GM23338 (cell line): ENCODE results near the gene FOXP1. TPM values are rescaled to one million over a fixed set of nuclear protein-coding genes. Genes with fewer than 3 reads are reported as not detected.

Experiments used
- ATAC-seq: fragments of 200-7000 bp; cut with Tn5 transposase; 3 replicates; pipeline ENCODE4 v1.9.1; 2020
- DNase-seq: peaks from one replicate; pipeline ENCODE4 v3.0.0-alpha.2; 2015; ENCODE audit warnings: low spot score
- H2AFZ ChIP-seq: fragments of 200-600 bp; sonication (generic); 2 replicates; pipeline ENCODE4 v1.8.0; 2016; ENCODE audit warnings: antibody characterized with exemption, mild to moderate bottlenecking, moderate library complexity
- H3F3A ChIP-seq: fragments of 200-600 bp; sonication (generic); replicated peaks from 2 replicates; pipeline ENCODE4 v1.8.0; 2017; ENCODE audit warnings: antibody characterized with exemption, mixed run types, low read depth
- H3K27ac ChIP-seq: fragments of 200-600 bp; sonication (generic); 2 replicates; pipeline ENCODE4 v1.6.1; 2016; ENCODE audit warnings: low read depth
- H3K27me3 ChIP-seq: fragments of 200-600 bp; sonication (generic); 2 replicates; pipeline ENCODE4 v1.8.0; 2016; ENCODE audit warnings: mild to moderate bottlenecking, mixed run types, moderate library complexity; ENCODE audit not compliant: insufficient read depth
- H3K36me3 ChIP-seq: fragments of 200-600 bp; sonication (generic); 2 replicates; pipeline ENCODE4 v1.8.0; 2016; ENCODE audit warnings: mild to moderate bottlenecking; ENCODE audit not compliant: insufficient read depth
- H3K4me1 ChIP-seq: fragments of 200-600 bp; sonication (generic); 2 replicates; pipeline ENCODE4 v1.8.0; 2016; ENCODE audit warnings: mild to moderate bottlenecking, moderate library complexity; ENCODE audit not compliant: insufficient read depth
- H3K4me2 ChIP-seq: fragments of 200-600 bp; sonication (generic); 2 replicates; pipeline ENCODE4 v1.7.1; 2017; ENCODE audit warnings: mixed run types
- H3K4me3 ChIP-seq: fragments of 200-600 bp; sonication (generic); 2 replicates; pipeline ENCODE4 v1.6.1; 2016; ENCODE audit warnings: mixed run types
- H3K79me2 ChIP-seq: fragments of 200-600 bp; sonication (generic); replicated peaks from 2 replicates; pipeline ENCODE4 v1.8.0; 2017; ENCODE audit warnings: mild to moderate bottlenecking; ENCODE audit not compliant: insufficient read depth
- H3K9me2 ChIP-seq: fragments of 200-600 bp; sonication (generic); 2 replicates; pipeline ENCODE4 v1.8.0; 2017; ENCODE audit not compliant: insufficient read depth
- H4K20me1 ChIP-seq: fragments of 200-600 bp; sonication (generic); replicated peaks from 2 replicates; pipeline ENCODE4 v1.8.0; 2017; ENCODE audit warnings: mild to moderate bottlenecking; ENCODE audit not compliant: insufficient read depth
- H3K27ac Mint-ChIP-seq: 2 replicates; pipeline ENCODE4 v1.8.0; 2020; ENCODE audit warnings: inconsistent platforms, mild to moderate bottlenecking, moderate library complexity, mixed read lengths
- H3K27me3 Mint-ChIP-seq: 3 replicates; pipeline ENCODE4 v1.8.0; 2022; ENCODE audit warnings: low read depth, mild to moderate bottlenecking, moderate library complexity, mixed read lengths, inconsistent platforms; ENCODE audit not compliant: insufficient read depth, poor library complexity
- H3K36me3 Mint-ChIP-seq: 3 replicates; pipeline ENCODE4 v1.8.0; 2021; ENCODE audit warnings: low read depth, mild to moderate bottlenecking, inconsistent platforms, moderate library complexity, mixed read lengths
- H3K4me1 Mint-ChIP-seq: 3 replicates; pipeline ENCODE4 v1.8.0; 2020; ENCODE audit warnings: mild to moderate bottlenecking, inconsistent platforms, mixed read lengths
- H3K4me3 Mint-ChIP-seq: 3 replicates; pipeline ENCODE4 v1.8.0; 2021; ENCODE audit warnings: moderate library complexity, mild to moderate bottlenecking, inconsistent platforms, mixed read lengths
- H3K9me3 Mint-ChIP-seq: 3 replicates; pipeline ENCODE4 v1.8.0; 2020; ENCODE audit warnings: moderate library complexity, mild to moderate bottlenecking, inconsistent platforms, mixed read lengths
- CREB1 ChIP-seq: fragments of 250-450 bp; sonication (Bioruptor Pico); IDR thresholded peaks from 2 replicates; pipeline ENCODE4 v1.5.0; 2020; ENCODE audit warnings: low read depth, mild to moderate bottlenecking, moderate library complexity
- EZH2 ChIP-seq: fragments of 200-600 bp; sonication (generic); IDR thresholded peaks from one replicate; pipeline ENCODE4 v1.8.0; 2017; ENCODE audit warnings: antibody characterized with exemption, mild to moderate bottlenecking, low read depth; ENCODE audit not compliant: unreplicated experiment
- EZH2phosphoT487 ChIP-seq: fragments of 200-600 bp; sonication (generic); IDR thresholded peaks from one replicate; pipeline ENCODE4 v1.8.1; 2018; ENCODE audit warnings: antibody characterized with exemption; ENCODE audit not compliant: unreplicated experiment
- JUNB ChIP-seq: IDR thresholded peaks from one replicate; pipeline ENCODE4 v1.6.1; 2016; ENCODE audit warnings: antibody characterized with exemption; ENCODE audit not compliant: unreplicated experiment
- NANOG ChIP-seq: IDR thresholded peaks from 2 replicates; pipeline ENCODE4 v1.6.1; 2016; ENCODE audit warnings: antibody characterized with exemption, borderline replicate concordance
- POLR2AphosphoS5 ChIP-seq: IDR thresholded peaks from 2 replicates; pipeline ENCODE4 v1.6.1; 2016; ENCODE audit warnings: antibody characterized with exemption, low read depth
- STAT1 ChIP-seq: IDR thresholded peaks from one replicate; pipeline ENCODE4 v1.6.1; 2016; ENCODE audit warnings: antibody characterized with exemption; ENCODE audit not compliant: unreplicated experiment
- ZNF114 ChIP-seq: fragments of 250-450 bp; sonication (Bioruptor Pico); IDR thresholded peaks from 2 replicates; pipeline ENCODE4 v1.5.0; 2020; ENCODE audit warnings: mild to moderate bottlenecking, moderate library complexity
- ZNF331 ChIP-seq: fragments of 250-450 bp; sonication (Bioruptor Pico); IDR thresholded peaks from 2 replicates; pipeline ENCODE4 v1.5.0; 2020; ENCODE audit warnings: low read depth, mild to moderate bottlenecking, moderate library complexity
- polyA plus RNA-seq: library from polyadenylated mRNA; unstranded; fragments of >200 nt; fragmentation: Nextera tagmentation; extraction: Ambion mirVana; gene quantifications from 2 replicates; pipeline ENCODE4 v1.2.1, GENCODE V29; 2016
- total RNA-seq: library from RNA; depleted of rRNA; stranded (reverse); fragments of >200 nt; shearing (Covaris generic); gene quantifications from 2 replicates; pipeline ENCODE4 v1.2.3, GENCODE V29; 2014
- TF ChIP-seq, protein P1 (sequence below): fragments of 250-450 bp; sonication (Bioruptor Pico); IDR thresholded peaks from 2 replicates; pipeline ENCODE4 v1.5.0; 2020; ENCODE audit warnings: mild to moderate bottlenecking, moderate library complexity
- TF ChIP-seq, protein P2 (sequence below), 2 experiments: fragments of 200-600 bp in 1 of 2; sonication (generic) in 1 of 2; conservative IDR thresholded peaks; 2 replicates each; pipeline versions ENCODE4 v1.5.1 to v1.6.1; 2016 to 2017; ENCODE audit warnings: antibody characterized with exemption in 2 of 2, low read depth in 2 of 2, mild to moderate bottlenecking in 2 of 2, moderate library complexity in 1 of 2
- TF ChIP-seq, protein P3 (sequence below): IDR thresholded peaks from 2 replicates; pipeline ENCODE4 v1.6.1; 2016; ENCODE audit warnings: antibody characterized with exemption
- TF ChIP-seq, protein P4 (sequence below): IDR thresholded peaks from one replicate; pipeline ENCODE4 v1.6.1; 2018; ENCODE audit warnings: antibody characterized with exemption; ENCODE audit not compliant: unreplicated experiment

The FOXP1 gene
- total and polyA plus RNA-seq, 2 experiments from 2014 or later = 32.9 to 35.5 TPM

DNA sequence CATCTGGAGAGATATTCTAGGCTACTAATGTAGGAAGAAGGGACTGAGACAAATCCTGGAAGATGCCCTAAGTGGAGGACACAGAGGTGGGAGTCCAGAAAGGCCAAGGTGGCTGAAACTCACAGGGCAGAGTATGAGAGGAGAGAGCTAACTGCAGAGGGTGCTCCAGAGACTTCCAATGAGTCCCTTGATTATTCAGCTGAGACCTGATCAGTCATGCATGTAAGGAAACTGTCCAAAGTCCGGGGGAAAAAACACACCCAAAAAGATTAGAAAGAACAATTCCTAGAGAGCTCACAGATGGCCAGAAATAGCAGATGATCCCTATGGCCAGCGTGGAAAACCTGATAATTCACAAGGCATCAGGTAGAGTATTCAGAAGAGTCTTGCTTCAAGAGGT lies 18.7 kb upstream of the FOXP1 start:
- Histone ChIP-seq H3F3A (no peaks in the 10 kb centered on the region), H3K36me3 (no peaks in the 10 kb centered on the region), H3K4me2 (no peak overlapping the region), H4K20me1 (no peaks in the 10 kb centered on the region), H3K4me1 (no peaks in the 10 kb centered on the region), H3K4me3 (no peak overlapping the region), H3K9me2 (no peaks in the 10 kb centered on the region; the same call in 1 of the 2 replicates), H3K27ac (no peak overlapping the region), H3K79me2 (no peaks in the 10 kb centered on the region), H3K27me3 (no peaks in the 10 kb centered on the region), H2AFZ (no peak overlapping the region)
- no peak for TF ChIP-seq POLR2AphosphoS5
- TF ChIP-seq, protein P1, sequence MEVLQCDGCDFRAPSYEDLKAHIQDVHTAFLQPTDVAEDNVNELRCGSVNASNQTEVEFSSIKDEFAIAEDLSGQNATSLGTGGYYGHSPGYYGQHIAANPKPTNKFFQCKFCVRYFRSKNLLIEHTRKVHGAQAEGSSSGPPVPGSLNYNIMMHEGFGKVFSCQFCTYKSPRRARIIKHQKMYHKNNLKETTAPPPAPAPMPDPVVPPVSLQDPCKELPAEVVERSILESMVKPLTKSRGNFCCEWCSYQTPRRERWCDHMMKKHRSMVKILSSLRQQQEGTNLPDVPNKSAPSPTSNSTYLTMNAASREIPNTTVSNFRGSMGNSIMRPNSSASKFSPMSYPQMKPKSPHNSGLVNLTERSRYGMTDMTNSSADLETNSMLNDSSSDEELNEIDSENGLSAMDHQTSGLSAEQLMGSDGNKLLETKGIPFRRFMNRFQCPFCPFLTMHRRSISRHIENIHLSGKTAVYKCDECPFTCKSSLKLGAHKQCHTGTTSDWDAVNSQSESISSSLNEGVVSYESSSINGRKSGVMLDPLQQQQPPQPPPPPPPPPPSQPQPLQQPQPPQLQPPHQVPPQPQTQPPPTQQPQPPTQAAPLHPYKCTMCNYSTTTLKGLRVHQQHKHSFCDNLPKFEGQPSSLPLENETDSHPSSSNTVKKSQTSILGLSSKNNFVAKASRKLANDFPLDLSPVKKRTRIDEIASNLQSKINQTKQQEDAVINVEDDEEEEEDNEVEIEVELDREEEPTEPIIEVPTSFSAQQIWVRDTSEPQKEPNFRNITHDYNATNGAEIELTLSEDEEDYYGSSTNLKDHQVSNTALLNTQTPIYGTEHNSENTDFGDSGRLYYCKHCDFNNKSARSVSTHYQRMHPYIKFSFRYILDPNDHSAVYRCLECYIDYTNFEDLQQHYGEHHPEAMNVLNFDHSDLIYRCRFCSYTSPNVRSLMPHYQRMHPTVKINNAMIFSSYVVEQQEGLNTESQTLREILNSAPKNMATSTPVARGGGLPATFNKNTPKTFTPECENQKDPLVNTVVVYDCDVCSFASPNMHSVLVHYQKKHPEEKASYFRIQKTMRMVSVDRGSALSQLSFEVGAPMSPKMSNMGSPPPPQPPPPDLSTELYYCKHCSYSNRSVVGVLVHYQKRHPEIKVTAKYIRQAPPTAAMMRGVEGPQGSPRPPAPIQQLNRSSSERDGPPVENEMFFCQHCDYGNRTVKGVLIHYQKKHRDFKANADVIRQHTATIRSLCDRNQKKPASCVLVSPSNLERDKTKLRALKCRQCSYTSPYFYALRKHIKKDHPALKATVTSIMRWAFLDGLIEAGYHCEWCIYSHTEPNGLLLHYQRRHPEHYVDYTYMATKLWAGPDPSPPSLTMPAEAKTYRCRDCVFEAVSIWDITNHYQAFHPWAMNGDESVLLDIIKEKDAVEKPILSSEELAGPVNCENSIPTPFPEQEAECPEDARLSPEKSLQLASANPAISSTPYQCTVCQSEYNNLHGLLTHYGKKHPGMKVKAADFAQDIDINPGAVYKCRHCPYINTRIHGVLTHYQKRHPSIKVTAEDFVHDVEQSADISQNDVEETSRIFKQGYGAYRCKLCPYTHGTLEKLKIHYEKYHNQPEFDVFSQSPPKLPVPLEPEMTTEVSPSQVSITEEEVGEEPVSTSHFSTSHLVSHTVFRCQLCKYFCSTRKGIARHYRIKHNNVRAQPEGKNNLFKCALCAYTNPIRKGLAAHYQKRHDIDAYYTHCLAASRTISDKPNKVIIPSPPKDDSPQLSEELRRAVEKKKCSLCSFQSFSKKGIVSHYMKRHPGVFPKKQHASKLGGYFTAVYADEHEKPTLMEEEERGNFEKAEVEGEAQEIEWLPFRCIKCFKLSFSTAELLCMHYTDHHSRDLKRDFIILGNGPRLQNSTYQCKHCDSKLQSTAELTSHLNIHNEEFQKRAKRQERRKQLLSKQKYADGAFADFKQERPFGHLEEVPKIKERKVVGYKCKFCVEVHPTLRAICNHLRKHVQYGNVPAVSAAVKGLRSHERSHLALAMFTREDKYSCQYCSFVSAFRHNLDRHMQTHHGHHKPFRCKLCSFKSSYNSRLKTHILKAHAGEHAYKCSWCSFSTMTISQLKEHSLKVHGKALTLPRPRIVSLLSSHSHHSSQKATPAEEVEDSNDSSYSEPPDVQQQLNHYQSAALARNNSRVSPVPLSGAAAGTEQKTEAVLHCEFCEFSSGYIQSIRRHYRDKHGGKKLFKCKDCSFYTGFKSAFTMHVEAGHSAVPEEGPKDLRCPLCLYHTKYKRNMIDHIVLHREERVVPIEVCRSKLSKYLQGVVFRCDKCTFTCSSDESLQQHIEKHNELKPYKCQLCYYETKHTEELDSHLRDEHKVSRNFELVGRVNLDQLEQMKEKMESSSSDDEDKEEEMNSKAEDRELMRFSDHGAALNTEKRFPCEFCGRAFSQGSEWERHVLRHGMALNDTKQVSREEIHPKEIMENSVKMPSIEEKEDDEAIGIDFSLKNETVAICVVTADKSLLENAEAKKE (CRISPR knock-in tag) = no peak
- no peak for TF ChIP-seq EZH2
- TF ChIP-seq NANOG = no peak
- no peak for TF ChIP-seq ZNF331 (CRISPR knock-in tag)
- TF ChIP-seq, protein P2, sequence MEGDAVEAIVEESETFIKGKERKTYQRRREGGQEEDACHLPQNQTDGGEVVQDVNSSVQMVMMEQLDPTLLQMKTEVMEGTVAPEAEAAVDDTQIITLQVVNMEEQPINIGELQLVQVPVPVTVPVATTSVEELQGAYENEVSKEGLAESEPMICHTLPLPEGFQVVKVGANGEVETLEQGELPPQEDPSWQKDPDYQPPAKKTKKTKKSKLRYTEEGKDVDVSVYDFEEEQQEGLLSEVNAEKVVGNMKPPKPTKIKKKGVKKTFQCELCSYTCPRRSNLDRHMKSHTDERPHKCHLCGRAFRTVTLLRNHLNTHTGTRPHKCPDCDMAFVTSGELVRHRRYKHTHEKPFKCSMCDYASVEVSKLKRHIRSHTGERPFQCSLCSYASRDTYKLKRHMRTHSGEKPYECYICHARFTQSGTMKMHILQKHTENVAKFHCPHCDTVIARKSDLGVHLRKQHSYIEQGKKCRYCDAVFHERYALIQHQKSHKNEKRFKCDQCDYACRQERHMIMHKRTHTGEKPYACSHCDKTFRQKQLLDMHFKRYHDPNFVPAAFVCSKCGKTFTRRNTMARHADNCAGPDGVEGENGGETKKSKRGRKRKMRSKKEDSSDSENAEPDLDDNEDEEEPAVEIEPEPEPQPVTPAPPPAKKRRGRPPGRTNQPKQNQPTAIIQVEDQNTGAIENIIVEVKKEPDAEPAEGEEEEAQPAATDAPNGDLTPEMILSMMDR (conservative IDR thresholded peaks at IDR 0.05; ENCODE audit: low read depth in 2 of 2) = no peak
- TF ChIP-seq JUNB = no peak
- TF ChIP-seq CREB1 (CRISPR knock-in tag) = no peak
- TF ChIP-seq ZNF114 (CRISPR knock-in tag) = no peak
- no peak for TF ChIP-seq EZH2phosphoT487
- TF ChIP-seq, protein P3, sequence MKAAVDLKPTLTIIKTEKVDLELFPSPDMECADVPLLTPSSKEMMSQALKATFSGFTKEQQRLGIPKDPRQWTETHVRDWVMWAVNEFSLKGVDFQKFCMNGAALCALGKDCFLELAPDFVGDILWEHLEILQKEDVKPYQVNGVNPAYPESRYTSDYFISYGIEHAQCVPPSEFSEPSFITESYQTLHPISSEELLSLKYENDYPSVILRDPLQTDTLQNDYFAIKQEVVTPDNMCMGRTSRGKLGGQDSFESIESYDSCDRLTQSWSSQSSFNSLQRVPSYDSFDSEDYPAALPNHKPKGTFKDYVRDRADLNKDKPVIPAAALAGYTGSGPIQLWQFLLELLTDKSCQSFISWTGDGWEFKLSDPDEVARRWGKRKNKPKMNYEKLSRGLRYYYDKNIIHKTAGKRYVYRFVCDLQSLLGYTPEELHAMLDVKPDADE = no peak
- TF ChIP-seq, protein P4, sequence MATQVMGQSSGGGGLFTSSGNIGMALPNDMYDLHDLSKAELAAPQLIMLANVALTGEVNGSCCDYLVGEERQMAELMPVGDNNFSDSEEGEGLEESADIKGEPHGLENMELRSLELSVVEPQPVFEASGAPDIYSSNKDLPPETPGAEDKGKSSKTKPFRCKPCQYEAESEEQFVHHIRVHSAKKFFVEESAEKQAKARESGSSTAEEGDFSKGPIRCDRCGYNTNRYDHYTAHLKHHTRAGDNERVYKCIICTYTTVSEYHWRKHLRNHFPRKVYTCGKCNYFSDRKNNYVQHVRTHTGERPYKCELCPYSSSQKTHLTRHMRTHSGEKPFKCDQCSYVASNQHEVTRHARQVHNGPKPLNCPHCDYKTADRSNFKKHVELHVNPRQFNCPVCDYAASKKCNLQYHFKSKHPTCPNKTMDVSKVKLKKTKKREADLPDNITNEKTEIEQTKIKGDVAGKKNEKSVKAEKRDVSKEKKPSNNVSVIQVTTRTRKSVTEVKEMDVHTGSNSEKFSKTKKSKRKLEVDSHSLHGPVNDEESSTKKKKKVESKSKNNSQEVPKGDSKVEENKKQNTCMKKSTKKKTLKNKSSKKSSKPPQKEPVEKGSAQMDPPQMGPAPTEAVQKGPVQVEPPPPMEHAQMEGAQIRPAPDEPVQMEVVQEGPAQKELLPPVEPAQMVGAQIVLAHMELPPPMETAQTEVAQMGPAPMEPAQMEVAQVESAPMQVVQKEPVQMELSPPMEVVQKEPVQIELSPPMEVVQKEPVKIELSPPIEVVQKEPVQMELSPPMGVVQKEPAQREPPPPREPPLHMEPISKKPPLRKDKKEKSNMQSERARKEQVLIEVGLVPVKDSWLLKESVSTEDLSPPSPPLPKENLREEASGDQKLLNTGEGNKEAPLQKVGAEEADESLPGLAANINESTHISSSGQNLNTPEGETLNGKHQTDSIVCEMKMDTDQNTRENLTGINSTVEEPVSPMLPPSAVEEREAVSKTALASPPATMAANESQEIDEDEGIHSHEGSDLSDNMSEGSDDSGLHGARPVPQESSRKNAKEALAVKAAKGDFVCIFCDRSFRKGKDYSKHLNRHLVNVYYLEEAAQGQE = no peak
- TF ChIP-seq STAT1 = no peak
- H3K4me1 Mint-ChIP-seq = no peaks in the 10 kb centered on the region
- DNase-seq = no peak
- H3K27me3 Mint-ChIP-seq = no peaks in the 10 kb centered on the region
- H3K36me3 Mint-ChIP-seq = no peaks in the 10 kb centered on the region
- H3K27ac Mint-ChIP-seq = no peak overlapping the region
- peaks cover 6% of the 10 kb centered on the region; the same call in 2 of the 3 replicates for H3K9me3 Mint-ChIP-seq
- ATAC-seq = no peak
- no peak overlapping the region for H3K4me3 Mint-ChIP-seq
